Peyer's patch (tissue), 4 donors: ENCODE measurements around the gene ARHGDIG. TPM values are rescaled to one million over a fixed set of nuclear protein-coding genes. Genes with fewer than 3 reads are reported as not detected.
"Not testable (repeated sequence)": the region's sequence is repeated elsewhere in the genome, so short reads cannot be mapped to it uniquely, and the experiment has no call there.

Source experiments
- DNase-seq, 3 donors: peaks; one replicate each; pipeline ENCODE4 v3.0.0-alpha.2; 2017 to 2019
- H3K27ac ChIP-seq, 4 donors: fragments of 200-600 bp; sonication (generic); one replicate each; pipeline ENCODE4 v1.5.1; 2016 to 2019
- H3K27me3 ChIP-seq, 2 donors: fragments of 200-600 bp; sonication (generic); one replicate each; pipeline ENCODE4 v1.5.1; 2019
- H3K36me3 ChIP-seq, 3 donors: fragments of 200-600 bp; sonication (generic); one replicate each; pipeline ENCODE4 v1.5.1; 2016 to 2019
- H3K4me1 ChIP-seq, 4 donors: fragments of 200-600 bp; sonication (generic); one replicate each; pipeline ENCODE4 v1.5.1; 2016 to 2019
- H3K4me3 ChIP-seq, 4 donors: fragments of 200-600 bp; sonication (generic); 1 replicate in 3 of 4; 2 replicates in 1 of 4; pipeline ENCODE4 v1.5.1; 2016 to 2019; ENCODE audit warnings: mild to moderate bottlenecking in 1 of 4
- H3K9me3 ChIP-seq, 4 donors: fragments of 200-600 bp; sonication (generic); one replicate each; pipeline ENCODE4 v1.5.1; 2016 to 2019; ENCODE audit warnings: mild to moderate bottlenecking in 1 of 4
- CTCF ChIP-seq, 6 experiments: fragments of 450-650 bp in 4 of 6; fragments of 200-600 bp in 2 of 6; sonication (generic) in 1 of 6; IDR thresholded peaks; one replicate each; pipeline ENCODE4 v1.5.1; 2017 to 2019; ENCODE audit warnings: antibody characterized with exemption in 6 of 6, mild to moderate bottlenecking in 3 of 6, moderate library complexity in 1 of 6
- POLR2A ChIP-seq, 2 donors: fragments of 450-650 bp; IDR thresholded peaks; one replicate each; pipeline ENCODE4 v1.5.1; 2017; ENCODE audit warnings: antibody characterized with exemption in 2 of 2, mild to moderate bottlenecking in 2 of 2, moderate library complexity in 2 of 2
- total RNA-seq, 4 donors: library from RNA; depleted of rRNA; stranded (reverse); fragments of >200 nt; gene quantifications; one replicate each; pipeline ENCODE4 v1.1.0, GENCODE V29; 2016

Gene ARHGDIG
- total RNA-seq, 4 donors from 2014 or later = 3.7 to 112 (median 67.5) TPM; not detected in 1

- Histone ChIP-seq H3K36me3 (peaks cover 0 to 22% (median 0%) of the 10 kb centered on the region in 3 donors), H3K9me3 (no peaks in the 10 kb centered on the region), H3K27ac (no peak overlapping the region), H3K4me3 (no peak overlapping the region), H3K27me3 (no peaks in the 10 kb centered on the region), H3K4me1 (peaks cover 4 to 27% (median 16%) of the 10 kb centered on the region in 4 donors)
- TF ChIP-seq POLR2A (IDR thresholded peaks at IDR 0.05) (no peak), CTCF (IDR thresholded peaks at IDR 0.05) (no peak)
- DNase-seq = no peak
Measured at GRCh38 chr16:322476-323143, 42.2 kb downstream of the ARHGDIG start.

- peak in 1 of 3 donors; percentile 48 for DNase-seq
- TF ChIP-seq CTCF (IDR thresholded peaks at IDR 0.05) = no peak
- TF ChIP-seq POLR2A (IDR thresholded peaks at IDR 0.05) = no peak
- peaks cover 4 to 40% (median 17%) of the 10 kb centered on the region in 4 donors for H3K4me1 ChIP-seq
- peak overlapping the region in 1 of 4 donors; percentile 89 for H3K27ac ChIP-seq
- no peaks in the 10 kb centered on the region for H3K9me3 ChIP-seq
- no peaks in the 10 kb centered on the region for H3K27me3 ChIP-seq
- H3K36me3 ChIP-seq = peaks cover 0 to 7% (median 0%) of the 10 kb centered on the region in 3 donors
- no peak overlapping the region for H3K4me3 ChIP-seq
Measured at GRCh38 chr16:324201-324450, 43.7 kb downstream of the ARHGDIG start.

- Histone ChIP-seq H3K9me3 (no peaks in the 10 kb centered on the region), H3K4me3 (peak overlapping the region in 3 of 4 donors; percentile 11 to 27 (median 20)), H3K27me3 (no peaks in the 10 kb centered on the region), H3K36me3 (peaks cover 0 to 2% (median 0%) of the 10 kb centered on the region in 3 donors), H3K27ac (peak overlapping the region in 3 of 4 donors; percentile 38 to 89 (median 59)), H3K4me1 (peaks cover 4 to 40% (median 17%) of the 10 kb centered on the region in 4 donors)
- no peak for TF ChIP-seq POLR2A (IDR thresholded peaks at IDR 0.05)
- no peak for TF ChIP-seq CTCF (IDR thresholded peaks at IDR 0.05)
- peak; percentile 52 to 72 (median 71) for DNase-seq
Measured at GRCh38 chr16:324451-325334, 44.3 kb downstream of the ARHGDIG start.

- peak overlapping the region in 3 of 4 donors; percentile 23 to 89 (median 72) for H3K27ac ChIP-seq
- TF ChIP-seq CTCF (IDR thresholded peaks at IDR 0.05) (no peak), POLR2A (IDR thresholded peaks at IDR 0.05) (no peak)
- peaks cover 4 to 41% (median 17%) of the 10 kb centered on the region in 4 donors for H3K4me1 ChIP-seq
- H3K9me3 ChIP-seq = no peaks in the 10 kb centered on the region
- H3K4me3 ChIP-seq = peak overlapping the region in 2 of 4 donors; percentile 11 to 27
- no peaks in the 10 kb centered on the region for H3K27me3 ChIP-seq
- H3K36me3 ChIP-seq = no peaks in the 10 kb centered on the region
- peak in 1 of 3 donors; percentile 52 for DNase-seq
Measured at GRCh38 chr16:325375-326145, 45.2 kb downstream of the ARHGDIG start.

- no peak overlapping the region for H3K4me3 ChIP-seq
- no peaks in the 10 kb centered on the region for H3K9me3 ChIP-seq
- no peaks in the 10 kb centered on the region for H3K36me3 ChIP-seq
- H3K27me3 ChIP-seq = no peaks in the 10 kb centered on the region
- peak overlapping the region in 1 of 4 donors; percentile 26 for H3K27ac ChIP-seq
- H3K4me1 ChIP-seq = peaks cover 4 to 46% (median 10%) of the 10 kb centered on the region in 4 donors
- DNase-seq = no peak
- TF ChIP-seq CTCF (IDR thresholded peaks at IDR 0.05) (no peak), POLR2A (IDR thresholded peaks at IDR 0.05) (no peak)
Measured at GRCh38 chr16:330741-331140, 50.4 kb downstream of the ARHGDIG start.

- not testable (repeated sequence) for H3K9me3 ChIP-seq, H3K4me3 ChIP-seq, H3K36me3 ChIP-seq, DNase-seq, H3K27ac ChIP-seq, H3K27me3 ChIP-seq
- H3K4me1 ChIP-seq = peaks cover 4 to 42% (median 6%) of the 10 kb centered on the region in 4 donors
Measured at GRCh38 chr16:331181-331814, 50.9 kb downstream of the ARHGDIG start.
